ENCODE data around the gene MPC2. TPM values are rescaled to one million over a fixed set of nuclear protein-coding genes. Genes with fewer than 3 reads are reported as not detected.

The MPC2 gene
- total and polyA plus RNA-seq, 2 of the 8 experiments (the other 6 are each of a cell fraction or from before 2014, with no cell fraction given), result 18.6 to 40.9 TPM

GRCh38 chr1:167916766-167917511 lies 19.9 kb downstream of the MPC2 start:
- H2AK5ac ChIP-seq (ENCODE audit: low read depth, low read length), result no peak overlapping the region
- FAIRE-seq, result no peak

More at GRCh38 chr1:167916766-167917511, 19.9 kb downstream of the MPC2 start:
- Histone ChIP-seq H2BK15ac (ENCODE audit: low read length) (no peak overlapping the region), H3K14ac (ENCODE audit: insufficient read length) (no peak overlapping the region), H4K20me1 (replicated peaks in 1 of 2; ENCODE audit: control insufficient read depth in 1 of 2, insufficient read depth in 2 of 2, low read length in 2 of 2) (no peaks in the 10 kb centered on the region), H3K36me3 (ENCODE audit: control insufficient read depth in 2 of 4, insufficient read depth in 4 of 4, low read length in 3 of 4) (no peaks in the 10 kb centered on the region; a peak in 1 of 8 replicates), H3K4ac (replicated peaks; ENCODE audit: insufficient read length, low read depth, low read length) (no peak overlapping the region), H4K5ac (ENCODE audit: insufficient read length, low read depth, low read length) (no peak overlapping the region), H4K8ac (ENCODE audit: extremely low read depth, insufficient read depth, low read length) (no peak overlapping the region), H3K27me3 (replicated peaks in 1 of 4; ENCODE audit: control insufficient read depth in 3 of 4, extremely low read depth in 1 of 4, insufficient read depth in 3 of 4, low read length in 3 of 4) (no peaks in the 10 kb centered on the region), H3K23ac (ENCODE audit: insufficient read length) (no peak overlapping the region), H2BK12ac (ENCODE audit: low read depth, low read length) (no peak overlapping the region), H4K91ac (replicated peaks; ENCODE audit: insufficient read length, low read length) (no peak overlapping the region), H3K56ac (replicated peaks; ENCODE audit: insufficient read length, low read depth, low read length) (no peak overlapping the region), H2AFZ (ENCODE audit: low read length) (no peak overlapping the region), H3K79me1 (ENCODE audit: low read depth, low read length) (no peaks in the 10 kb centered on the region), H3K18ac (ENCODE audit: extremely low read depth, low read length) (no peak overlapping the region), H3K4me2 (ENCODE audit: insufficient read depth in 1 of 2, low read depth in 2 of 2, low read length in 2 of 2) (no peak overlapping the region), H3K9ac (replicated peaks in 1 of 4; ENCODE audit: extremely low read depth in 1 of 4, low read depth in 3 of 4, low read length in 3 of 4) (no peak overlapping the region), H3K79me2 (ENCODE audit: control insufficient read depth in 1 of 2, insufficient read depth in 2 of 2, low read length in 2 of 2) (no peaks in the 10 kb centered on the region), H3K4me1 (replicated peaks in 1 of 4; ENCODE audit: control insufficient read depth in 3 of 4, insufficient read depth in 4 of 4, low read length in 3 of 4) (no peaks in the 10 kb centered on the region), H3K27ac (ENCODE audit: low read depth, low read length) (no peak overlapping the region), H3K4me3 (ENCODE audit: extremely low read depth in 1 of 4, insufficient read depth in 2 of 4, low read depth in 3 of 4, low read length in 4 of 4) (no peak overlapping the region), H3K9me3 (ENCODE audit: insufficient read depth in 2 of 2, low read depth in 1 of 2, low read length in 1 of 2) (no peaks in the 10 kb centered on the region), H2BK120ac (replicated peaks; ENCODE audit: low read depth, low read length) (no peak overlapping the region), H3K23me2 (ENCODE audit: low read depth, low read length) (no peaks in the 10 kb centered on the region), H2BK5ac (ENCODE audit: low read depth, low read length) (no peak overlapping the region), H2BK20ac (ENCODE audit: low read length) (no peak overlapping the region)
- ChIA-PET POLR2A (ENCODE audit: partially characterized antibody) (no interaction called here), CTCF (ENCODE audit: partially characterized antibody) (interaction anchor here (1.0 to 1.4 kb wide), 3 partner anchors 19 to 319 kb away, joined by 3 to 5 read pairs (median 3); partner anchors contain the start of gene DCAF6)
- TF ChIP-seq POLR2A (IDR thresholded peaks at IDR 0.05; ENCODE audit: control extremely low read depth in 1 of 2, low read depth in 2 of 2, low read length in 2 of 2) (no peak), EZH2 (IDR thresholded peaks at IDR 0.05; ENCODE audit: low read depth, low read length, severe bottlenecking) (no peak), CBX5 (IDR thresholded peaks at IDR 0.05; ENCODE audit: low read depth, low read length) (no peak), HDAC6 (IDR thresholded peaks at IDR 0.05; ENCODE audit: low read depth, low read length) (no peak), POU5F1 (IDR thresholded peaks at IDR 0.05; ENCODE audit: low read depth, low read length) (no peak), CREB1 (IDR thresholded peaks at IDR 0.05) (no peak), GTF2F1 (IDR thresholded peaks at IDR 0.05; ENCODE audit: borderline replicate concordance, low read depth, low read length) (no peak), KDM1A (IDR thresholded peaks at IDR 0.05; ENCODE audit: borderline replicate concordance, low read length) (no peak), HDAC2 (IDR thresholded peaks at IDR 0.05; ENCODE audit: borderline replicate concordance in 1 of 2, low read depth in 2 of 2, low read length in 2 of 2) (no peak), USF2 (IDR thresholded peaks at IDR 0.05; ENCODE audit: low read length) (no peak), NRF1 (IDR thresholded peaks at IDR 0.05; ENCODE audit: low read depth, low read length) (no peak)
- DNase-seq (ENCODE audit: low read depth in 1 of 2, low spot score in 2 of 2), result no peak
- WGBS, 2 experiments (ENCODE audit: extremely low coverage in 1 of 2, insufficient coverage in 1 of 2, insufficient read length in 1 of 2, insufficient replicate concordance in 2 of 2, low coverage in 1 of 2, low lambda C conversion rate in 2 of 2, missing lambda C conversion rate in 1 of 2), result 90% methylated on average over 6 of the region's 6 CpGs; no CpG with 5 or more reads in 1 of the 2 experiments
